ENCODE data around the gene BROX. TPM values are rescaled to one million over a fixed set of nuclear protein-coding genes. Genes with fewer than 3 reads are reported as not detected.

BROX gene
- polyA plus RNA-seq, 1 of the 3 experiments (the other 2 are of a cell fraction): 3.8 TPM

GRCh38 chr1:222670110-222670509 lies 42.3 kb upstream of the BROX start:
- H3K27ac ChIP-seq (ENCODE audit: low read depth in 2 of 2, low read length in 1 of 2): no peak overlapping the region
- no peak overlapping the region for H3K4me2 ChIP-seq
- H3F3A ChIP-seq (replicated peaks; ENCODE audit: insufficient read depth): peaks cover 21% of the 10 kb centered on the region
- POLR2A ChIA-PET: no interaction called here
- CTCF ChIA-PET: interaction anchor here (0.6 to 1.3 kb wide), 7 partner anchors 8 to 1551 kb away, joined by 3 to 5 read pairs (median 4); no protein-coding TSS in a partner anchor
- no peak overlapping the region for H3K4me3 ChIP-seq (ENCODE audit: low read depth in 2 of 2, low read length in 1 of 2)
- peaks cover 69 to 70% of the 10 kb centered on the region in 2 experiments for H3K36me3 ChIP-seq (replicated peaks in 1 of 2; ENCODE audit: control insufficient read depth in 1 of 2, insufficient read depth in 2 of 2, low read length in 1 of 2)
- no peak for TF ChIP-seq MXI1 (IDR thresholded peaks at IDR 0.05; ENCODE audit: low read depth, low read length)
- TF ChIP-seq JUND (IDR thresholded peaks at IDR 0.05): no peak
- TF ChIP-seq TAF1 (IDR thresholded peaks at IDR 0.05; ENCODE audit: borderline replicate concordance, low read depth, low read length): no peak
- no peak for TF ChIP-seq USF1 (IDR thresholded peaks at IDR 0.05; ENCODE audit: borderline replicate concordance, low read depth)
- no peak for TF ChIP-seq TEAD4 (IDR thresholded peaks at IDR 0.05; ENCODE audit: borderline replicate concordance, insufficient read depth)
- no peak for TF ChIP-seq FOSL2 (IDR thresholded peaks at IDR 0.05; ENCODE audit: borderline replicate concordance, low read depth)
- no peak for TF ChIP-seq ZBTB33 (IDR thresholded peaks at IDR 0.05; ENCODE audit: borderline replicate concordance, low read depth)
- TF ChIP-seq, protein P1, sequence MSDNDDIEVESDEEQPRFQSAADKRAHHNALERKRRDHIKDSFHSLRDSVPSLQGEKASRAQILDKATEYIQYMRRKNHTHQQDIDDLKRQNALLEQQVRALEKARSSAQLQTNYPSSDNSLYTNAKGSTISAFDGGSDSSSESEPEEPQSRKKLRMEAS (IDR thresholded peaks at IDR 0.05; ENCODE audit: low read depth): no peak
- TF ChIP-seq NRF1 (IDR thresholded peaks at IDR 0.05; ENCODE audit: low read depth, low read length): no peak
- TF ChIP-seq POLR2AphosphoS5 (IDR thresholded peaks at IDR 0.05; ENCODE audit: low read depth, low read length): no peak
- no peak for TF ChIP-seq CHD2 (IDR thresholded peaks at IDR 0.05; ENCODE audit: low read length, partially characterized antibody)
- H4K20me1 ChIP-seq (ENCODE audit: insufficient read depth): no peaks in the 10 kb centered on the region
- WGBS (ENCODE audit: low lambda C conversion rate): 93% methylated on average over 1 of the region's 1 CpG
- no peak for DNase-seq
- H3K9me3 ChIP-seq: no peaks in the 10 kb centered on the region
- no peaks in the 10 kb centered on the region for H3K27me3 ChIP-seq (ENCODE audit: insufficient read depth)
- H3K4me1 ChIP-seq (ENCODE audit: control insufficient read depth in 1 of 2, insufficient read depth in 2 of 2, low read depth in 1 of 2, low read length in 1 of 2): peaks cover 0 to 6% of the 10 kb centered on the region in 2 experiments; a peak in 2 of 4 replicates
- H3K9me2 ChIP-seq: no peaks in the 10 kb centered on the region
- no peak overlapping the region for H2AFZ ChIP-seq (ENCODE audit: low read depth)
- no peak overlapping the region for H3K9ac ChIP-seq
- H3K79me2 ChIP-seq (ENCODE audit: insufficient read depth): peaks cover 11% of the 10 kb centered on the region; the same call in 1 of the 2 replicates

GRCh38 chr1:222680080-222680479 lies 32.3 kb upstream of the BROX start:
- TF ChIP-seq RFX5 (IDR thresholded peaks at IDR 0.05; ENCODE audit: low read length) (no peak), JUND (IDR thresholded peaks at IDR 0.05) (no peak), FOXM1 (IDR thresholded peaks at IDR 0.05; ENCODE audit: low read depth) (no peak), USF2 (IDR thresholded peaks at IDR 0.05; ENCODE audit: borderline replicate concordance, low read depth, low read length) (no peak), EZH2phosphoT487 (IDR thresholded peaks at IDR 0.05; ENCODE audit: borderline replicate concordance, low read depth) (no peak), REST (IDR thresholded peaks at IDR 0.05; ENCODE audit: low read depth, low read length) (no peak), GABPA (IDR thresholded peaks at IDR 0.05; ENCODE audit: low read depth) (no peak), ZBTB33 (IDR thresholded peaks at IDR 0.05; ENCODE audit: borderline replicate concordance, low read depth) (no peak)
- Histone ChIP-seq H3K27me3 (ENCODE audit: insufficient read depth) (no peaks in the 10 kb centered on the region), H3K4me2 (no peak overlapping the region), H3K79me2 (ENCODE audit: insufficient read depth) (no peaks in the 10 kb centered on the region), H2AFZ (ENCODE audit: low read depth) (no peak overlapping the region), H3K9ac (no peak overlapping the region), H3F3A (replicated peaks; ENCODE audit: insufficient read depth) (no peaks in the 10 kb centered on the region), H4K20me1 (ENCODE audit: insufficient read depth) (no peaks in the 10 kb centered on the region), H3K36me3 (replicated peaks in 1 of 2; ENCODE audit: control insufficient read depth in 1 of 2, insufficient read depth in 2 of 2, low read length in 1 of 2) (peaks cover 51 to 62% of the 10 kb centered on the region in 2 experiments), H3K9me3 (no peaks in the 10 kb centered on the region), H3K9me2 (no peaks in the 10 kb centered on the region), H3K27ac (ENCODE audit: low read depth in 2 of 2, low read length in 1 of 2) (no peak overlapping the region), H3K4me1 (ENCODE audit: control insufficient read depth in 1 of 2, insufficient read depth in 2 of 2, low read depth in 1 of 2, low read length in 1 of 2) (no peaks in the 10 kb centered on the region), H3K4me3 (ENCODE audit: low read depth in 2 of 2, low read length in 1 of 2) (no peak overlapping the region)
- 100% methylated on average over 1 of the region's 1 CpG for WGBS (ENCODE audit: low lambda C conversion rate)
- CTCF ChIA-PET: interaction anchor here (0.8 to 1.3 kb wide), 3 partner anchors 9 to 401 kb away, joined by 3 to 5 read pairs (median 3); no protein-coding TSS in a partner anchor
- POLR2A ChIA-PET: interaction anchor here (0.6 to 0.8 kb wide), 3 partner anchors 16 to 31 kb away, joined by 3 to 4 read pairs (median 4); no protein-coding TSS in a partner anchor
- DNase-seq: no peak

Measured in SK-N-SH (cell line).